Heart right ventricle (tissue), 16 donors: ENCODE data around the gene FTO. TPM values are rescaled to one million over a fixed set of nuclear protein-coding genes. Genes with fewer than 3 reads are reported as not detected.

Source experiments
- ATAC-seq, 8 donors: fragments of 200-7000 bp; cut with Tn5 transposase; one replicate each; pipeline ENCODE4 v1.9.1; 2020; ENCODE audit warnings: mild to moderate bottlenecking in 8 of 8, moderate library complexity in 8 of 8, moderate number of reproducible peaks in 1 of 8
- DNase-seq, 2 donors: peaks; one replicate each; pipeline ENCODE4 v3.0.0-alpha.2; 2020
- H3K27ac ChIP-seq, 10 donors: fragments of 200-600 bp; sonication (generic) in 2 of 10; one replicate each; pipeline versions ENCODE4 v1.5.0 to v1.8.0; 2020 to 2022; ENCODE audit warnings: mild to moderate bottlenecking in 3 of 10
- H3K27me3 ChIP-seq, 7 donors: fragments of 200-600 bp; one replicate each; pipeline ENCODE4 v1.8.0; 2021 to 2022; ENCODE audit warnings: mild to moderate bottlenecking in 2 of 7
- H3K36me3 ChIP-seq, 9 donors: fragments of 200-600 bp; sonication (generic) in 1 of 9; one replicate each; pipeline versions ENCODE4 v1.5.0 to v1.8.0; 2020 to 2022; ENCODE audit warnings: mild to moderate bottlenecking in 2 of 9
- H3K4me1 ChIP-seq, 9 donors: fragments of 200-600 bp; sonication (generic) in 1 of 9; one replicate each; pipeline versions ENCODE4 v1.5.0 to v1.8.0; 2020 to 2022; ENCODE audit warnings: mild to moderate bottlenecking in 4 of 9
- H3K4me3 ChIP-seq, 10 donors: fragments of 200-600 bp; sonication (generic) in 2 of 10; one replicate each; pipeline versions ENCODE4 v1.5.0 to v1.8.0; 2020 to 2022; ENCODE audit warnings: mild to moderate bottlenecking in 7 of 10, moderate library complexity in 2 of 10
- H3K9me3 ChIP-seq, 11 donors: fragments of 200-600 bp in 10 of 11; sonication (generic) in 2 of 11; one replicate each; pipeline versions ENCODE4 v1.5.0 to v1.8.0; 2013 to 2022; ENCODE audit warnings: mild to moderate bottlenecking in 2 of 11, control low read depth in 1 of 11, moderate library complexity in 1 of 11
- WGBS, 2 donors: extraction: QIAGEN DNeasy Blood & Tissue Kit; methylation state at CpG; one replicate each; pipeline ENCODE4 v1.1.7; 2013; ENCODE audit warnings: inconsistent platforms in 1 of 2; 5-methylcytosine and 5-hydroxymethylcytosine counted together
- intact Hi-C, 10 donors: fragments of 100-400 bp; cut with DNase I; formaldehyde crosslinking; loops; one replicate each; pipeline versions ENCODE4 v1.11.1 to v1.14.2; 2022
- polyA plus RNA-seq, 2 donors: library from polyadenylated mRNA; stranded (reverse); fragments of 200-250 nt; gene quantifications; one replicate each; pipeline ENCODE4 v1.2.3, GENCODE V29; 2013
- total RNA-seq, 10 donors: library from RNA; stranded (reverse); fragmentation: NEBNext Ultra II Directional in 3 of 10; extraction: Animal tissue kit (Norgen Biotek cat#: 25700) in 3 of 10; gene quantifications; one replicate each; pipeline versions ENCODE4 v1.2.1 to v1.2.4, GENCODE V29; 2021 to 2023
- TF ChIP-seq, protein P1 (sequence below), 9 donors: fragments of 200-600 bp; sonication (generic) in 2 of 9; IDR thresholded peaks; one replicate each; pipeline versions ENCODE4 v1.5.0 to v1.8.0; 2021 to 2022; ENCODE audit warnings: antibody characterized with exemption in 9 of 9, mild to moderate bottlenecking in 5 of 9, moderate library complexity in 1 of 9
- donor health status: Arrhythmogenic right ventricular cardiomyopathy.
- donor health status: ischemic (EF 13 %, LVEDD 7.1; RV severe dilation, severe dysfunction).
- donor health status: healthy with polysubstance abuse.
- donor health status: DM: no; HTN: yes; CAD: no.
- donor health status: DM: no; HTN: no; CAD: no.
- donor health status: ischemic (EF 25% LVEDD 6.9; RV normal size, moderate dysfunction).
- donor health status: ischemic (EF 25% LVEDD 5.7; RV mildly dilated, moderate dysfunction).
- donor health status: healthy.
- donor health status: DM: yes; HTN: yes; CAD: no.
- donor health status: Ischemic cardiomyopathy.
- donor health status: ischemic (EF 35%, LVEDD 5.7; RV mildly dilated, moderate dysfunction).
- donor health status: nonischemic (EF 11% LVEDD 7.7; RV severe dilation, severe dysfunction).
- donor health status: DM: yes; HTN: yes; CAD: no.
- donor health status: PGD.
- donor health status: ischemic (EF 29% LVEDD 5.4; RV normal size, mild dysfunction).
- donor health status: nonischemic (EF 23%, LVEDD 6.1; RV moderate dilation, normal function).

FTO gene
- total and polyA plus RNA-seq, 12 donors: 8.5 to 103 (median 90.0) TPM

DNA sequence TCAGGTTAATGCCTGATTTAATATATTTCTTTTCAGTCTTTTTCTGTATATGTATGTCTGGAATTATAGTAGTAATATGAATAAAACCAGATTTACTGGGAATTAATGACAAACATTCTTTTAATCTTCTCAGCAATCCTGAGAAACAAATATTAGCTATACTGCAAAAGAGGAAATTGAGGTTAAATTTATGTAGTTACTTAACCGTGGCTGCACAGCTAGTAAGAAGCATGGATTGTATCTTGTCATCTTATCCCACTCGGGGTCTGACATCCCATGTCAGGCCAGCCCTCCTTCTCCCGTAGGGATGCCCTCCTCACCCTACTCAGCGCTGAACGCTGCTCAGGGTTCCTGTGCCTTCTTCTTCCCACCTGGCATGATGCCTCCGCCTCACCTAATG, 143.0 kb downstream of the FTO start:
- ATAC-seq: no peak
- Histone ChIP-seq H3K9me3 (no peaks in the 10 kb centered on the region), H3K4me3 (no peak overlapping the region), H3K27me3 (no peaks in the 10 kb centered on the region), H3K4me1 (peaks cover 0 to 12% (median 0%) of the 10 kb centered on the region in 9 donors), H3K36me3 (peaks cover 0 to 38% (median 3%) of the 10 kb centered on the region in 9 donors), H3K27ac (no peak overlapping the region)
- intact Hi-C loops: no loop called here
- TF ChIP-seq, protein P1, sequence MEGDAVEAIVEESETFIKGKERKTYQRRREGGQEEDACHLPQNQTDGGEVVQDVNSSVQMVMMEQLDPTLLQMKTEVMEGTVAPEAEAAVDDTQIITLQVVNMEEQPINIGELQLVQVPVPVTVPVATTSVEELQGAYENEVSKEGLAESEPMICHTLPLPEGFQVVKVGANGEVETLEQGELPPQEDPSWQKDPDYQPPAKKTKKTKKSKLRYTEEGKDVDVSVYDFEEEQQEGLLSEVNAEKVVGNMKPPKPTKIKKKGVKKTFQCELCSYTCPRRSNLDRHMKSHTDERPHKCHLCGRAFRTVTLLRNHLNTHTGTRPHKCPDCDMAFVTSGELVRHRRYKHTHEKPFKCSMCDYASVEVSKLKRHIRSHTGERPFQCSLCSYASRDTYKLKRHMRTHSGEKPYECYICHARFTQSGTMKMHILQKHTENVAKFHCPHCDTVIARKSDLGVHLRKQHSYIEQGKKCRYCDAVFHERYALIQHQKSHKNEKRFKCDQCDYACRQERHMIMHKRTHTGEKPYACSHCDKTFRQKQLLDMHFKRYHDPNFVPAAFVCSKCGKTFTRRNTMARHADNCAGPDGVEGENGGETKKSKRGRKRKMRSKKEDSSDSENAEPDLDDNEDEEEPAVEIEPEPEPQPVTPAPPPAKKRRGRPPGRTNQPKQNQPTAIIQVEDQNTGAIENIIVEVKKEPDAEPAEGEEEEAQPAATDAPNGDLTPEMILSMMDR (IDR thresholded peaks at IDR 0.05): no peak
- 91 to 96% methylated on average over 6 of the region's 6 CpGs for WGBS, 2 donors
- no peak for DNase-seq

DNA sequence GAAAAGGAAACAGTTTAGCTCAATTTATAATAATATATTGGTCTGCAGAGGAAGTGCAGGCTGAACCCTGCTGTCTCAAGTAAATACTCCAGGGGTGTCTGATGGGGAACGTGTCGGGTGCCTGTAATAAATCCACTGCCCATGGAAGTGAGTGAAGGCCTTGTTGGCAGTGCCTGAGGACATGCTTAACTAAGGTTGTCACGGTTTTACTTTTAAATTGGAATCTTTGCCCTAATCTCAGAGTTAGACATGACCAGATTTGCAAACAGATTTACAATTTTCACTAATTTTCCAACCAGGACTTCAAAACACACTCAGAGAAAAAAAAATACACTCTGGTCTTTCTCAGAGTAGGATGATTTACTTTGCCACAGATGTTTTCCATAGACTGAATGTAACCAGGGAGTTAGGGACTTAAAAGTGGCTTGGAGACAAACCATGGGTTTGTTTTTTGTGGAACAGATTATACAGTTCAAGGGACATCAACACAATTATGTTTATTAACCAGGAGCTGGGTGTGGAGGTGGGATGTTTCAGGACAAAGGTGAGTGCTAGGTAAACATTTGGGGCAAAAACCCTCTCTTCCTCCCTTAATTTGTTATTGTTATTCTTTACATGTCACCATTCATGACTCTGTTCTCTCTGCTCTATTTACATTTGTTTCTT, 144.5 kb downstream of the FTO start:
- TF ChIP-seq, protein P1 (IDR thresholded peaks at IDR 0.05): no peak
- intact Hi-C loops: no loop called here
- ATAC-seq: no peak
- no peaks in the 10 kb centered on the region for H3K9me3 ChIP-seq
- H3K4me1 ChIP-seq: peaks cover 0 to 12% (median 0%) of the 10 kb centered on the region in 9 donors
- no peak overlapping the region for H3K27ac ChIP-seq
- H3K27me3 ChIP-seq: no peaks in the 10 kb centered on the region
- no peak overlapping the region for H3K4me3 ChIP-seq
- DNase-seq: no peak
- peaks cover 0 to 38% (median 3%) of the 10 kb centered on the region in 9 donors for H3K36me3 ChIP-seq
- WGBS, 2 donors: 85 to 87% methylated on average over 3 of the region's 3 CpGs

DNA sequence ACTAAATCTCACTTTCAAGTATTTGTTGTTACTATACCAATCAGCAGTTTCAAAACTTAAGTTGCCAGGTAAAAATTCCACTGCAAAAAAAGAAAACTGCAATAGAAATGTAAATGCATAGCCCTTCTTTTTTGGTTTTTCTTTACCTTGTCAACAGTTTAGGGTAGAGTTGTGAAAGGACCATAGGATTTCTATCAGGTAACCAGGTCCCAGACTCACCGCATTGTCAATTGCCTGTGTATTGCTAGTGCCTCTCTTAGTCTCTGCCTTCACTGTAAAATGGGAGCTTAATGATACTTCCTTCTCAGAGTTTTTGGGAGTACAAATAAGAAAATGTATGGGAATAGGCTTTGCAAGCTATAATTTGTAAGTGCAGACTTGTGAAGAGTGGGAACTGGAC, 145.0 kb downstream of the FTO start:
- Histone ChIP-seq H3K9me3 (peaks cover 0 to 1% (median 0%) of the 10 kb centered on the region in 11 donors), H3K27ac (no peak overlapping the region), H3K4me3 (no peak overlapping the region), H3K27me3 (no peaks in the 10 kb centered on the region), H3K36me3 (peaks cover 0 to 38% (median 3%) of the 10 kb centered on the region in 9 donors), H3K4me1 (peaks cover 0 to 12% (median 0%) of the 10 kb centered on the region in 9 donors)
- DNase-seq (no peak), ATAC-seq (no peak)
- intact Hi-C loops: no loop called here
- TF ChIP-seq, protein P1 (IDR thresholded peaks at IDR 0.05): no peak
- 99 to 100% methylated on average over 1 of the region's 1 CpG for WGBS, 2 donors

DNA sequence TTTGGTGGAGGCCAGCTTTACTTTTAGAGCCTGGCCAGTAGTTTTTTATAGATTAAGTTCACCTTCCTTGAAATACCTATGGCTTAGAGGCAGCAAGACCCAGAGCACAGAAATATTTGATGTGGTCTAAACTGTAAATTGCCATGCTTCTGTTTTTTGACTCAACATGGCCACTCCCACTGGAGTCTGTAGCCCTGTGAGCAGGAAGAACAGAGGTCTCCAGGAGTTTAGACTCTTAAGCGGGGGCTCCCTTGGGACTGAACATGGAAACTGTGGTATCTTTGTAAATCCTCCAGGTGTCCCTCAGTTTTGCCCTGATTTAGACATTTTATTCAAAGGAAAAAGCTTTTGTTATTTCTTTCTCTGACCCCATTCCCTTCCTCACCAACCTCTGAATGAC, 145.6 kb downstream of the FTO start:
- H3K4me1 ChIP-seq: peaks cover 0 to 12% (median 0%) of the 10 kb centered on the region in 9 donors
- ATAC-seq: no peak
- peaks cover 0 to 8% (median 0%) of the 10 kb centered on the region in 11 donors for H3K9me3 ChIP-seq
- no peak for DNase-seq
- no peaks in the 10 kb centered on the region for H3K27me3 ChIP-seq
- TF ChIP-seq, protein P1 (IDR thresholded peaks at IDR 0.05): no peak
- H3K27ac ChIP-seq: no peak overlapping the region
- intact Hi-C loops: no loop called here
- H3K4me3 ChIP-seq: no peak overlapping the region
- peaks cover 0 to 32% (median 0%) of the 10 kb centered on the region in 9 donors for H3K36me3 ChIP-seq
- WGBS, 2 donors: 86 to 87% methylated on average over 1 of the region's 1 CpG
